HG03342 (cell line): ENCODE data around the gene PCGF6.
"Not testable (repeated sequence)": the region's sequence is repeated elsewhere in the genome, so short reads cannot be mapped to it uniquely, and the experiment has no call there.

Experiments used
- ATAC-seq: cut with Tn5 transposase; IDR thresholded peaks from one replicate; pipeline ENCODE4 v1.9.1; 2021; ENCODE audit warnings: mild to moderate bottlenecking, moderate library complexity; ENCODE audit not compliant: unreplicated experiment

PCGF6 gene

GRCh38 chr10:103258928-103259327 is 92.0 kb downstream of the PCGF6 start:
- not testable (repeated sequence) for ATAC-seq

DNA sequence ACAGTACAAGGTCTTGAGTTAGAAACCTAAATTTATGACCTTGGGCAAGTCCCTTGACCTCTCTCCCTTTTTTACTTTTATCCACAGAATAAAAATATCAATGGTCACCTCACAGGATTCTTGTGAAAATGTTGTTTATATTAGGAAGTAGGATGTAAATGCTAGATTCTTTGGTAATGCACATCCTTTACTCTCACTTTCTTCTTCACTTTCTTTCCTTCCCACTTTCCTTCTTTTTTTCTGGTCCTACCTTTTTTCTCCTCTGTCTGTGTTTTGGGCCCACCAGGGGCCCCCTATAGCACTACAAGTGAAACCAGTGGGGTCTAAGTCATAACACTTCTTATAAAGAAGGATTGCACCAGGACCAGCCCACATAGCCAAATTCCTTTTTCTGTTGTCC is 93.1 kb downstream of the PCGF6 start:
- no peak for ATAC-seq

DNA sequence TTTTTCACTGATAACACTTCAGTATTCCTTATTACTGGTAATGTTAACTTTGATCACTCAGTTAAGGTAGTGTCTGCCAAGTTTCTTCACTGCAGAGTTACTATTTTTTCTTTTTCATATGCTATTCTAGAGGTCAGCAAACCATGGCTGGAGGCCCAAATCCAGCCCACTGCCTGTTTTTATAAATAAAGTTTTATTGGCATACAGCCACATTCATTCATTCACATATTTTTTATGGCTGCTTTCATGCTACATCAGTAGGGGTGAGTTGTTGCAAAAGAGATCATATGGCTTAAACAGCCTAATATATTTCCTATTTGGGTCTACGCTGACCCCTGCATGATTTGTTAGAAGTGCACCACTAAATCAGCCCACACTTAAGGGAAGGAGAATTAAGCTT is 94.3 kb downstream of the PCGF6 start:
- ATAC-seq = no peak

DNA sequence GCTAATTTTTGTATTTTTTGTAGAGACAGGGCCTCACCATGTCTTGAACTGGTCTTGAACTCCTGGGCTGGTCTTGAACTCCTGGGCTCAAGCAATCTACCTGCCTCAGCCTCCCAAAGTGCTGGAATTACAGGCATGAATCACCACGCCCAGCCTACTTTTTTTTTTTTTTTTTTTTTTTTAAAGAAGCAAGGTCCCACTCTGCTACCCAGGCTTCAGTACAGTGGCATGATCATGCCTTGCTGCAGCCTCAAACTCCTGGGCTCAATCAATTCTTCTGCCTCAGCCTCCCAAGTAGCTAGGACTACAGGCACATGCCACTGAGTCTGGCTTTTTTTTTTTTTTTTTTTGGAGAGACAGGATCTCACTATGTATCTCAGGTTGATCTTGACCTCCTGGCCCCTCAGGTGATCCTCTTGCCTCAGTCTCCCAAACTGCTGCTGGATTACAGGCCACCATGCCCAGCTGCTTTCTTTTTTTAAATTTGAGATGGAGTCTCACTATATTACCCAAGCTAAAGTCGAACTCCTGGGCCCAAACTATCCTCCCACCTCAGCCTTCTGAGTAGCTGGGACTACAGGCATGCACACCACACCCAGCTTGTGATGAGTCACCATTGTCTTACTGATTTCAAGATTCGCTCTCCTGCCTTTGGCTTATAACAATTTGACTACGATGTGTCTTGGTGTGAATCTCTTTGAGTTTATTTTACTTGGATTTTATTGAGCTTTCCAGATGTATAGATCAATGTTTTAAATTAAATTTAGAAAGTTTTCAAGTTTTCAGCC is 96.2 kb downstream of the PCGF6 start:
- no peak for ATAC-seq

GRCh38 chr10:103254113-103254512 is 96.8 kb downstream of the PCGF6 start:
- ATAC-seq = no peak
